CD14-positive monocyte (primary cell): ENCODE data around the gene GNGT1. TPM values are rescaled to one million over a fixed set of nuclear protein-coding genes. Genes with fewer than 3 reads are reported as not detected.

ENCODE experiments used
- DNase-seq, 3 donors: peaks; one replicate each; pipeline ENCODE4 v3.0.0-alpha.2; 2011 to 2022
- H2AFZ ChIP-seq: 2 replicates; pipeline ENCODE4 v1.6.0; 2012; ENCODE audit warnings: mild to moderate bottlenecking, low read depth, low read length, inconsistent platforms; ENCODE audit not compliant: insufficient read depth, poor library complexity, severe bottlenecking
- H3K27ac ChIP-seq, 2 donors: 1 replicate in 1 of 2; 2 replicates in 1 of 2; pipeline ENCODE4 v1.5.1; 2012 to 2013; ENCODE audit warnings: low read length in 2 of 2, control low read depth in 1 of 2, inconsistent platforms in 1 of 2, low read depth in 1 of 2, mild to moderate bottlenecking in 1 of 2
- H3K27me3 ChIP-seq, 2 donors: one replicate each; pipeline versions ENCODE4 v1.6.0 to v1.6.1; 2011 to 2013; ENCODE audit warnings: low read length in 2 of 2; ENCODE audit not compliant: control insufficient read depth in 2 of 2, insufficient read depth in 2 of 2
- H3K36me3 ChIP-seq, 2 donors: replicated peaks in 1 of 2; 1 replicate in 1 of 2; 2 replicates in 1 of 2; pipeline versions ENCODE4 v1.5.1 to v1.6.1; 2012 to 2013; ENCODE audit warnings: low read length in 2 of 2, control low read depth in 1 of 2, inconsistent platforms in 1 of 2, mild to moderate bottlenecking in 1 of 2; ENCODE audit not compliant: insufficient read depth in 2 of 2, control insufficient read depth in 1 of 2
- H3K4me1 ChIP-seq, 2 donors: 1 replicate in 1 of 2; 2 replicates in 1 of 2; pipeline versions ENCODE4 v1.5.1 to v1.6.1; 2012 to 2013; ENCODE audit warnings: low read length in 2 of 2, control low read depth in 1 of 2, inconsistent platforms in 1 of 2, mild to moderate bottlenecking in 1 of 2, moderate library complexity in 1 of 2; ENCODE audit not compliant: insufficient read depth in 2 of 2, control insufficient read depth in 1 of 2
- H3K4me2 ChIP-seq: replicated peaks from 2 replicates; pipeline ENCODE3; 2012; ENCODE audit warnings: low read length, moderate library complexity, mild to moderate bottlenecking; ENCODE audit not compliant: poor library complexity, severe bottlenecking; ENCODE audit errors: extremely low read depth
- H3K4me3 ChIP-seq, 3 experiments: fragments of 200-600 bp in 1 of 3; sonication (generic) in 1 of 3; replicated peaks in 1 of 3; 1 replicate in 2 of 3; 2 replicates in 1 of 3; pipeline ENCODE4 v1.5.1; 2011 to 2013; ENCODE audit warnings: low read length in 3 of 3, mild to moderate bottlenecking in 3 of 3, control low read depth in 2 of 3, low read depth in 2 of 3, inconsistent platforms in 1 of 3, moderate library complexity in 1 of 3
- H3K79me2 ChIP-seq: 2 replicates; pipeline ENCODE4 v1.6.0; 2012; ENCODE audit warnings: mild to moderate bottlenecking, control low read depth, inconsistent platforms, low read length, moderate library complexity; ENCODE audit not compliant: insufficient read depth
- H3K9ac ChIP-seq: 2 replicates; pipeline ENCODE4 v1.6.0; 2017; ENCODE audit warnings: low read length, mild to moderate bottlenecking; ENCODE audit not compliant: insufficient read depth, poor library complexity, severe bottlenecking
- H3K9me3 ChIP-seq, 2 donors: replicated peaks in 1 of 2; 1 replicate in 1 of 2; 2 replicates in 1 of 2; pipeline versions ENCODE4 v1.5.1 to v1.6.1; 2012 to 2013; ENCODE audit warnings: low read length in 2 of 2, control low read depth in 1 of 2; ENCODE audit not compliant: control insufficient read depth in 1 of 2, insufficient read depth in 1 of 2
- H4K20me1 ChIP-seq: 2 replicates; pipeline ENCODE4 v1.6.0; 2012; ENCODE audit warnings: mild to moderate bottlenecking, low read length, control low read depth, moderate library complexity; ENCODE audit not compliant: insufficient read depth
- H3K27ac Mint-ChIP-seq, 7 donors: one replicate each; pipeline ENCODE4 v1.8.0; 2020; ENCODE audit warnings: mild to moderate bottlenecking in 7 of 7, mixed read lengths in 7 of 7, moderate library complexity in 6 of 7, inconsistent platforms in 2 of 7
- H3K27me3 Mint-ChIP-seq, 3 donors: one replicate each; pipeline ENCODE4 v1.8.0; 2021 to 2022; ENCODE audit warnings: low read depth in 3 of 3, mild to moderate bottlenecking in 3 of 3, mixed read lengths in 3 of 3, moderate library complexity in 3 of 3, inconsistent platforms in 1 of 3
- H3K36me3 Mint-ChIP-seq, 2 donors: one replicate each; pipeline ENCODE4 v1.8.0; 2020; ENCODE audit warnings: mixed read lengths in 2 of 2, inconsistent platforms in 1 of 2, mild to moderate bottlenecking in 1 of 2
- H3K4me1 Mint-ChIP-seq: one replicate; pipeline ENCODE4 v1.8.0; 2020; ENCODE audit warnings: mild to moderate bottlenecking, mixed read lengths
- H3K4me3 Mint-ChIP-seq, 2 donors: one replicate each; pipeline ENCODE4 v1.8.0; 2020; ENCODE audit warnings: mild to moderate bottlenecking in 2 of 2, mixed read lengths in 2 of 2, moderate library complexity in 1 of 2
- H3K9me3 Mint-ChIP-seq, 7 donors: one replicate each; pipeline ENCODE4 v1.8.0; 2020 to 2022; ENCODE audit warnings: mixed read lengths in 7 of 7, mild to moderate bottlenecking in 6 of 7, moderate library complexity in 6 of 7, inconsistent platforms in 2 of 7
- WGBS: methylation state at CpG from one replicate; pipeline ENCODE4 v1.1.5; 2013; ENCODE audit warnings: missing lambda C conversion rate; ENCODE audit not compliant: insufficient coverage; 5-methylcytosine and 5-hydroxymethylcytosine counted together
- intact Hi-C, 2 donors: fragments of 100-400 bp; cut with micrococcal nuclease; formaldehyde crosslinking; loops; one replicate each; pipeline versions ENCODE4 v1.15.0 to v1.15.1; 2023
- polyA plus RNA-seq, 3 donors: library from polyadenylated mRNA; depleted of rRNA in 1 of 3; unstranded in 2 of 3; stranded (reverse) in 1 of 3; fragments of 300-500 nt in 2 of 3; fragments of >200 nt in 1 of 3; fragmentation: Illumina TruSeq in 2 of 3; gene quantifications; 1 replicate in 2 of 3; 2 replicates in 1 of 3; pipeline ENCODE4 v1.2.3, GENCODE V29; 2012 to 2021
- TF ChIP-seq, protein P1 (sequence below): fragments of 200-600 bp; IDR thresholded peaks from one replicate; pipeline ENCODE4 v1.8.0; 2022; ENCODE audit warnings: antibody characterized with exemption, mild to moderate bottlenecking

Gene GNGT1
- polyA plus RNA-seq, 3 donors, result not detected

DNA sequence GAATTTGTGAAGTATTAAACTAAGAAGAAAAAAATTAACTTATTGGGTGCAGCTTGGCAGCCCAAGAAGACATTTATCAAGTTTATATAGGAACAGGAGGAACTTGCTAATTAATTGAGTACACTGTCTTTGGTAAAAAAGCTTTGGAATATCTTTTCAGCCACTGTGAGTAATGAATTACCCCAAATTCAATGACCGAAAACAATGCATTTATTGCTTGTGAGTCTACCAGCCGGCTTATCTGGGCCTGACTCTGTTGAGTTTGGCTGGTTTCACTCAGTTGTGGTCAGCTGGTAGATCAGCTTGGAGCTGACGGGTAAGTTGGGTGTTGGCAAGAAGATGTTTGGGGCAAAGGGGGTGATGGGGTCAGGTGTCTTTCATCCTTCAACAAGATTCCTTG is 26.8 kb downstream of the GNGT1 start:
- Mint-ChIP-seq H3K9me3 (peaks cover 0 to 2% (median 0%) of the 10 kb centered on the region in 7 donors), H3K27me3 (peaks cover 2 to 3% (median 2%) of the 10 kb centered on the region in 3 donors), H3K4me1 (no peaks in the 10 kb centered on the region), H3K4me3 (no peak overlapping the region), H3K36me3 (no peaks in the 10 kb centered on the region), H3K27ac (no peak overlapping the region)
- intact Hi-C loops, result no loop called here
- H3K4me1 ChIP-seq, result no peaks in the 10 kb centered on the region
- no peak overlapping the region for H2AFZ ChIP-seq
- no peak overlapping the region for H3K4me3 ChIP-seq
- H3K9ac ChIP-seq, result no peak overlapping the region
- H4K20me1 ChIP-seq, result no peaks in the 10 kb centered on the region
- H3K27me3 ChIP-seq, result no peaks in the 10 kb centered on the region
- no peak overlapping the region for H3K27ac ChIP-seq
- no peaks in the 10 kb centered on the region for H3K79me2 ChIP-seq
- H3K9me3 ChIP-seq, result no peaks in the 10 kb centered on the region
- TF ChIP-seq, protein P1, sequence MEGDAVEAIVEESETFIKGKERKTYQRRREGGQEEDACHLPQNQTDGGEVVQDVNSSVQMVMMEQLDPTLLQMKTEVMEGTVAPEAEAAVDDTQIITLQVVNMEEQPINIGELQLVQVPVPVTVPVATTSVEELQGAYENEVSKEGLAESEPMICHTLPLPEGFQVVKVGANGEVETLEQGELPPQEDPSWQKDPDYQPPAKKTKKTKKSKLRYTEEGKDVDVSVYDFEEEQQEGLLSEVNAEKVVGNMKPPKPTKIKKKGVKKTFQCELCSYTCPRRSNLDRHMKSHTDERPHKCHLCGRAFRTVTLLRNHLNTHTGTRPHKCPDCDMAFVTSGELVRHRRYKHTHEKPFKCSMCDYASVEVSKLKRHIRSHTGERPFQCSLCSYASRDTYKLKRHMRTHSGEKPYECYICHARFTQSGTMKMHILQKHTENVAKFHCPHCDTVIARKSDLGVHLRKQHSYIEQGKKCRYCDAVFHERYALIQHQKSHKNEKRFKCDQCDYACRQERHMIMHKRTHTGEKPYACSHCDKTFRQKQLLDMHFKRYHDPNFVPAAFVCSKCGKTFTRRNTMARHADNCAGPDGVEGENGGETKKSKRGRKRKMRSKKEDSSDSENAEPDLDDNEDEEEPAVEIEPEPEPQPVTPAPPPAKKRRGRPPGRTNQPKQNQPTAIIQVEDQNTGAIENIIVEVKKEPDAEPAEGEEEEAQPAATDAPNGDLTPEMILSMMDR, result no peak
- 100% methylated on average over 1 of the region's 3 CpGs for WGBS
- H3K4me2 ChIP-seq, result no peak overlapping the region
- no peaks in the 10 kb centered on the region for H3K36me3 ChIP-seq
- DNase-seq, result no peak

DNA sequence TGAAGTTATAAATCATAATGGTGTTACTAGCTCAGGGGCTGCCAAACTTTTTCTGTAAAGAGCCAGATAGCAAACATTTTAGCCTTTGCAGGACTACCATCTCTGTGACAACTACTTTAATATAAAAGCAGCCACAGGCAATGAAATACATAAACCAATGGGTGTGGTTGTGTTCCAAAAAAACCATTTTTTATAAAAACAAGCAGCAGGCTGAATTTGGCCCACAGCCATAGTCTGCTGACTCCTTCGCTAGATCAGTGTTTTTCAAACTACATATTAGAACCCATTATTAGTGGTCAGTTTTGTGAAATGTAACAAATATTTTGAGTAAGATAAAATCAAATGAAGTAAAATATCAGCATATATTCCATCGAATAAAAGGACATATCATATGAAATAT is 28.7 kb downstream of the GNGT1 start:
- H3K27ac Mint-ChIP-seq, result no peak overlapping the region
- H3K27me3 Mint-ChIP-seq, result peaks cover 1 to 3% (median 3%) of the 10 kb centered on the region in 3 donors
- H3K36me3 Mint-ChIP-seq, result no peaks in the 10 kb centered on the region

More for the DNA sequence above, 28.7 kb downstream of the GNGT1 start:
- Histone ChIP-seq H3K4me3 (no peak overlapping the region), H3K79me2 (no peaks in the 10 kb centered on the region), H3K9me3 (no peaks in the 10 kb centered on the region), H3K27me3 (no peaks in the 10 kb centered on the region), H3K36me3 (no peaks in the 10 kb centered on the region), H3K9ac (no peak overlapping the region), H2AFZ (no peak overlapping the region), H3K27ac (no peak overlapping the region), H4K20me1 (no peaks in the 10 kb centered on the region), H3K4me1 (no peaks in the 10 kb centered on the region), H3K4me2 (no peak overlapping the region)
- TF ChIP-seq, protein P1, result no peak
- DNase-seq, result no peak
- no peaks in the 10 kb centered on the region for H3K4me1 Mint-ChIP-seq
- intact Hi-C loops, result no loop called here
- no CpG with 5 or more reads among the region's 2 CpGs for WGBS
- H3K4me3 Mint-ChIP-seq, result no peak overlapping the region
- H3K9me3 Mint-ChIP-seq, result peaks cover 0 to 3% (median 0%) of the 10 kb centered on the region in 7 donors
